Loucy (cell line): ENCODE data around the gene BPTF.
"Not testable (repeated sequence)": the region's sequence is repeated elsewhere in the genome, so short reads cannot be mapped to it uniquely, and the experiment has no call there.

ENCODE experiments used
- H2AFZ ChIP-seq: fragments of 200-600 bp; sonication (generic); 2 replicates; pipeline ENCODE4 v1.6.0; 2016; ENCODE audit warnings: antibody characterized with exemption, mild to moderate bottlenecking, low read length, moderate library complexity
- H3F3A ChIP-seq: fragments of 200-600 bp; 2 replicates; pipeline ENCODE4 v1.6.0; 2016; ENCODE audit warnings: antibody characterized with exemption, low read depth, mild to moderate bottlenecking
- H3K27me3 ChIP-seq: fragments of 200-600 bp; sonication (generic); 2 replicates; pipeline ENCODE4 v1.6.1; 2014; ENCODE audit warnings: low read length, mild to moderate bottlenecking; ENCODE audit not compliant: insufficient read depth, poor library complexity, severe bottlenecking
- H3K36me3 ChIP-seq: fragments of 200-600 bp; sonication (generic); 2 replicates; pipeline ENCODE4 v1.6.1; 2016; ENCODE audit warnings: low read length; ENCODE audit not compliant: insufficient read depth
- H3K4me1 ChIP-seq: fragments of 200-600 bp; sonication (generic); 2 replicates; pipeline ENCODE4 v1.5.1; 2014; ENCODE audit warnings: low read length, mild to moderate bottlenecking; ENCODE audit not compliant: insufficient read depth, poor library complexity, severe bottlenecking
- H3K4me2 ChIP-seq: fragments of 200-600 bp; sonication (generic); 2 replicates; pipeline ENCODE4 v1.6.0; 2014; ENCODE audit warnings: antibody characterized with exemption, low read length, low read depth, mild to moderate bottlenecking; ENCODE audit not compliant: poor library complexity, severe bottlenecking
- H3K4me3 ChIP-seq: fragments of 200-600 bp; sonication (generic); 2 replicates; pipeline ENCODE4 v1.5.1; 2014; ENCODE audit warnings: low read length, mild to moderate bottlenecking, mixed read lengths; ENCODE audit not compliant: poor library complexity, severe bottlenecking
- H3K79me2 ChIP-seq: fragments of 200-600 bp; sonication (generic); 2 replicates; pipeline ENCODE4 v1.6.1; 2014; ENCODE audit warnings: low read length; ENCODE audit not compliant: insufficient read depth
- H3K9ac ChIP-seq: fragments of 200-600 bp; sonication (generic); 2 replicates; pipeline ENCODE4 v1.6.0; 2014; ENCODE audit warnings: mild to moderate bottlenecking, low read depth, low read length, moderate library complexity; ENCODE audit not compliant: poor library complexity, severe bottlenecking
- H3K9me2 ChIP-seq: fragments of 200-600 bp; sonication (generic); replicated peaks from 2 replicates; pipeline ENCODE4 v1.6.1; 2016; ENCODE audit warnings: low read depth, low read length, mixed read lengths
- H3K9me3 ChIP-seq: fragments of 200-600 bp; sonication (generic); 2 replicates; pipeline ENCODE4 v1.6.1; 2014; ENCODE audit warnings: mild to moderate bottlenecking, antibody characterized with exemption, low read length, low read depth; ENCODE audit not compliant: insufficient read depth
- H4K20me1 ChIP-seq: fragments of 200-600 bp; sonication (generic); 2 replicates; pipeline ENCODE4 v1.6.0; 2014; ENCODE audit warnings: antibody characterized with exemption, low read length, mild to moderate bottlenecking; ENCODE audit not compliant: insufficient read depth, poor library complexity, severe bottlenecking
- CTCF ChIP-seq: fragments of 200-600 bp; sonication (generic); conservative IDR thresholded peaks from 2 replicates; pipeline ENCODE4 v1.5.1; 2014; ENCODE audit warnings: mild to moderate bottlenecking, antibody characterized with exemption, low read length
- EZH2phosphoT487 ChIP-seq: fragments of 200-600 bp; IDR thresholded peaks from 2 replicates; pipeline ENCODE4 v1.6.1; 2018; ENCODE audit warnings: antibody characterized with exemption, mild to moderate bottlenecking, moderate library complexity, borderline replicate concordance

BPTF gene

GRCh38 chr17:68022547-68022946 lies 197.2 kb downstream of the BPTF start:
- H3K36me3 ChIP-seq, H4K20me1 ChIP-seq, H3K9me3 ChIP-seq, H3K9me2 ChIP-seq, H3K4me3 ChIP-seq, H3F3A ChIP-seq, H3K79me2 ChIP-seq, H3K27me3 ChIP-seq, H2AFZ ChIP-seq, H3K9ac ChIP-seq, H3K4me2 ChIP-seq: not testable (repeated sequence)
- peaks cover 13% of the 10 kb centered on the region for H3K4me1 ChIP-seq
- TF ChIP-seq CTCF: peak; percentile 27

- Histone ChIP-seq H4K20me1 (no peaks in the 10 kb centered on the region), H3F3A (no peaks in the 10 kb centered on the region), H3K27me3 (no peaks in the 10 kb centered on the region), H3K4me3 (no peak overlapping the region), H3K9ac (no peak overlapping the region), H3K9me2 (no peaks in the 10 kb centered on the region), H2AFZ (peak overlapping the region; percentile 4; the same call in 1 of the 2 replicates), H3K4me2 (no peak overlapping the region), H3K9me3 (no peaks in the 10 kb centered on the region), H3K79me2 (no peaks in the 10 kb centered on the region), H3K36me3 (no peaks in the 10 kb centered on the region), H3K4me1 (peaks cover 5% of the 10 kb centered on the region)
- TF ChIP-seq CTCF (no peak), EZH2phosphoT487 (no peak)
These were observed 204.4 kb downstream of the BPTF start for GRCh38 chr17:68029512-68030215.
